Activated naive CD8-positive, alpha-beta T cell treated with anti-CD3 and anti-CD28 coated beads, Interleukin-2, amount 10 ng/mL, durations not matched to agents 7 days and 5 days (primary cell): ENCODE results near the gene UGT1A6. TPM values are rescaled to one million over a fixed set of nuclear protein-coding genes. Genes with fewer than 3 reads are reported as not detected.

Source experiments
- ATAC-seq: fragments of 150-1000 bp; cut with Tn5 transposase; one replicate; pipeline ENCODE4 v1.10.0; 2021; ENCODE audit warnings: low read depth, moderate library complexity
- POLR2A ChIA-PET: fragments of 350-600 bp; sonication (Branson Sonifier 250); formaldehyde crosslinking; loops from one replicate; lab custom pipeline; 2021; ENCODE audit warnings: antibody characterized with exemption; lab: Charles Lee
- DNase-seq: peaks from one replicate; pipeline ENCODE4 v3.0.0; 2021
- H3K27ac Mint-ChIP-seq: one replicate; pipeline ENCODE4 v1.8.0; 2022; ENCODE audit warnings: mild to moderate bottlenecking, mixed read lengths
- H3K27me3 Mint-ChIP-seq: one replicate; pipeline ENCODE4 v1.8.0; 2022; ENCODE audit warnings: mild to moderate bottlenecking, moderate library complexity, mixed read lengths
- H3K36me3 Mint-ChIP-seq: one replicate; pipeline ENCODE4 v1.8.0; 2021; ENCODE audit warnings: mild to moderate bottlenecking, mixed read lengths
- H3K4me1 Mint-ChIP-seq: one replicate; pipeline ENCODE4 v1.8.0; 2021; ENCODE audit warnings: mixed read lengths
- H3K4me3 Mint-ChIP-seq: one replicate; pipeline ENCODE4 v1.8.0; 2022; ENCODE audit warnings: mild to moderate bottlenecking, moderate library complexity, mixed read lengths
- H3K9me3 Mint-ChIP-seq: one replicate; pipeline ENCODE4 v1.8.0; 2021; ENCODE audit warnings: mixed read lengths
- total RNA-seq, 2 experiments: library from RNA; stranded (reverse); gene quantifications; one replicate each; pipeline ENCODE4 v1.2.3, GENCODE V29; 2021

UGT1A6 gene
- total RNA-seq, 2 experiments from 2014 or later = not detected

DNA sequence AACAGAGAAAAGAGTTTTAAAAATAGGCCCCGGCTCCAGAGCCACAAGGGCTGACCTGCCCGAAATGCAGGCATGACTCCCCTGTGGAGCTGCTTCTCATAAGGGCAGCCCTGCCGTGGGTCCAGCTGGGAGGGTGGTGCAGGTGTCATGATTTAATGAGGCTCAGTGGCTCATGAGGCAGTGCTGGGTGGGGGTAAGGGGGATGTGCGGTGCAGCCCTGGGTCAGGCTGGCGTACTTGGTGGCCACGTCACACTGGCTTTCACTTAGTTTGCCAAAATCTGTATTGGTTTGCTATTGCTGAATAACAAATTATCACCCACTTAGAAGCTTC is 128.1 kb downstream of the UGT1A6 start:
- Mint-ChIP-seq H3K4me1 (peaks cover 3% of the 10 kb centered on the region), H3K27me3 (peaks cover 9% of the 10 kb centered on the region), H3K4me3 (no peak overlapping the region), H3K36me3 (no peaks in the 10 kb centered on the region), H3K9me3 (no peaks in the 10 kb centered on the region), H3K27ac (no peak overlapping the region)
- ATAC-seq (no peak), DNase-seq (no peak)
- POLR2A ChIA-PET = no interaction called here

GRCh38 chr2:233821196-233821595 is 128.5 kb downstream of the UGT1A6 start:
- Mint-ChIP-seq H3K27ac (no peak overlapping the region), H3K27me3 (peaks cover 5% of the 10 kb centered on the region), H3K4me3 (no peak overlapping the region), H3K4me1 (peaks cover 3% of the 10 kb centered on the region), H3K36me3 (no peaks in the 10 kb centered on the region), H3K9me3 (no peaks in the 10 kb centered on the region)
- ATAC-seq (no peak), DNase-seq (no peak)
- POLR2A ChIA-PET = no interaction called here

DNA sequence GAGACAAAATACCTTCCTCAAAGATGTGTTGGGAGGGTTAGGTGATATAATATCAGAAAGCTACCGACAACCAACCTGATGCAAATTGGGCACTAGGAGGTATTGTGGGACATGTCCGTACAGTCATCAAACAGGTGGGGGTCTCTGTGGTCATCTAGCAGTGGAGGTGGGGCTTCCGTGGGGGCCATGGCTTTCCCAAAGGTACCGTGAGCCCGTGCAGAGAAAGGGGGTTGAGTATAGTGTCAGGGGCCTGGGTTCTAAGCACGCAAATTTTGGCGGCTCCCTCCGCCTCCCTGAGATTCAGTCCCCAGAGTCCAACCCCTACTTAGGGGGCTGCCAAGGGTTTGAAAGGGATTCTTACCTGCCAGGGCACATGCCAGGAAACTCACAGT is 129.0 kb downstream of the UGT1A6 start:
- H3K4me3 Mint-ChIP-seq = no peak overlapping the region
- POLR2A ChIA-PET = no interaction called here
- H3K4me1 Mint-ChIP-seq = peaks cover 3% of the 10 kb centered on the region
- DNase-seq = peak; percentile 15
- no peak for ATAC-seq
- no peak overlapping the region for H3K27ac Mint-ChIP-seq
- H3K9me3 Mint-ChIP-seq = no peaks in the 10 kb centered on the region
- no peaks in the 10 kb centered on the region for H3K36me3 Mint-ChIP-seq
- H3K27me3 Mint-ChIP-seq = peaks cover 9% of the 10 kb centered on the region

GRCh38 chr2:233822101-233822771 is 129.5 kb downstream of the UGT1A6 start:
- H3K27ac Mint-ChIP-seq = no peak overlapping the region
- POLR2A ChIA-PET = no interaction called here
- ATAC-seq (no peak), DNase-seq (peak; percentile 13)
- no peak overlapping the region for H3K4me3 Mint-ChIP-seq
- H3K9me3 Mint-ChIP-seq = no peaks in the 10 kb centered on the region
- H3K4me1 Mint-ChIP-seq = no peaks in the 10 kb centered on the region
- peaks cover 10% of the 10 kb centered on the region for H3K27me3 Mint-ChIP-seq
- no peaks in the 10 kb centered on the region for H3K36me3 Mint-ChIP-seq

Other genes starting within 250 kb of the UGT1A6 start
- gene USP40, start 126.1 kb upstream of the UGT1A6 start, total RNA-seq = 10 to 100 TPM; 11.5 to 13.9 TPM
- not detected for gene UGT1A8, start 75.3 kb upstream of the UGT1A6 start, total RNA-seq
- not detected for gene UGT1A10, start 56.4 kb upstream of the UGT1A6 start, total RNA-seq
- not detected for gene UGT1A9, start 21.0 kb upstream of the UGT1A6 start, total RNA-seq
- not detected for gene UGT1A7, start 11.0 kb upstream of the UGT1A6 start, total RNA-seq
- gene UGT1A5, start 20.0 kb downstream of the UGT1A6 start, total RNA-seq = not detected
- gene UGT1A4, start 25.8 kb downstream of the UGT1A6 start, total RNA-seq = not detected
- gene UGT1A3, start 36.2 kb downstream of the UGT1A6 start, total RNA-seq = not detected
- not detected for gene UGT1A1, start 67.4 kb downstream of the UGT1A6 start, total RNA-seq
- gene MROH2A, start 85.4 kb downstream of the UGT1A6 start, total RNA-seq = not detected
- gene HJURP, start 161.6 kb downstream of the UGT1A6 start, total RNA-seq = 100 to 1,000 TPM; 100 to 109 TPM
- not detected for gene TRPM8, start 224.5 kb downstream of the UGT1A6 start, total RNA-seq